Skeletal muscle tissue (tissue), 4 donors: ENCODE measurements around the gene RNPEP. TPM values are rescaled to one million over a fixed set of nuclear protein-coding genes. Genes with fewer than 3 reads are reported as not detected.
A peak's percentile ranks its signal among the peaks of the same experiment; 100 is the strongest.

Source experiments
- H3K27ac ChIP-seq: one replicate; pipeline ENCODE4 v1.7.0; 2013; ENCODE audit warnings: mild to moderate bottlenecking, low read depth, low read length, inconsistent platforms
- H3K27me3 ChIP-seq, 3 donors: one replicate each; pipeline ENCODE4 v1.7.0; 2013; ENCODE audit warnings: low read length in 3 of 3; ENCODE audit not compliant: control insufficient read depth in 3 of 3, insufficient read depth in 3 of 3
- H3K36me3 ChIP-seq, 3 donors: one replicate each; pipeline ENCODE4 v1.7.0; 2013; ENCODE audit warnings: low read length in 3 of 3; ENCODE audit not compliant: control insufficient read depth in 3 of 3, insufficient read depth in 3 of 3
- H3K4me1 ChIP-seq, 3 donors: one replicate each; pipeline ENCODE4 v1.7.0; 2013; ENCODE audit warnings: low read length in 3 of 3, mild to moderate bottlenecking in 3 of 3; ENCODE audit not compliant: control insufficient read depth in 3 of 3, insufficient read depth in 3 of 3
- H3K4me3 ChIP-seq, 3 donors: one replicate each; pipeline ENCODE4 v1.7.0; 2013; ENCODE audit warnings: low read length in 3 of 3
- H3K9ac ChIP-seq, 3 donors: one replicate each; pipeline ENCODE4 v1.7.0; 2013; ENCODE audit warnings: low read length in 3 of 3, mild to moderate bottlenecking in 3 of 3, moderate library complexity in 2 of 3, low read depth in 1 of 3
- H3K9me3 ChIP-seq, 3 donors: one replicate each; pipeline ENCODE4 v1.7.0; 2013; ENCODE audit warnings: low read length in 3 of 3; ENCODE audit not compliant: control insufficient read depth in 3 of 3
- total RNA-seq: library from RNA; depleted of rRNA; stranded (reverse); fragments of >200 nt; gene quantifications from one replicate; pipeline ENCODE4 v1.2.3, GENCODE V29; 2014
- donor health status: Osteomylitis.

RNPEP gene
- total RNA-seq, 1 donor from 2014 or later, result 14.6 TPM

GRCh38 chr1:201944002-201944401, 38.4 kb upstream of the RNPEP start:
- Histone ChIP-seq H3K9ac (peak overlapping the region; percentile 94 to 96 (median 96)), H3K9me3 (no peaks in the 10 kb centered on the region), H3K27ac (peak overlapping the region; percentile 79), H3K27me3 (no peaks in the 10 kb centered on the region), H3K36me3 (peaks cover 0 to 4% (median 3%) of the 10 kb centered on the region in 3 donors), H3K4me3 (peak overlapping the region; percentile 93 to 98 (median 97)), H3K4me1 (peaks cover 43 to 78% (median 46%) of the 10 kb centered on the region in 3 donors)

GRCh38 chr1:201944639-201945038, 37.8 kb upstream of the RNPEP start:
- Histone ChIP-seq H3K27me3 (no peaks in the 10 kb centered on the region), H3K4me3 (peak overlapping the region; percentile 93 to 98 (median 97)), H3K9me3 (no peaks in the 10 kb centered on the region), H3K4me1 (peaks cover 37 to 72% (median 40%) of the 10 kb centered on the region in 3 donors), H3K27ac (peak overlapping the region; percentile 79), H3K9ac (peak overlapping the region; percentile 94 to 96 (median 96)), H3K36me3 (peaks cover 0 to 4% (median 3%) of the 10 kb centered on the region in 3 donors)

GRCh38 chr1:201945157-201945556, 37.3 kb upstream of the RNPEP start:
- peak overlapping the region; percentile 94 to 96 (median 96) for H3K9ac ChIP-seq

GRCh38 chr1:201945863-201946223, 36.6 kb upstream of the RNPEP start:
- peaks cover 33 to 60% (median 38%) of the 10 kb centered on the region in 3 donors for H3K4me1 ChIP-seq
- peak overlapping the region; percentile 94 to 96 (median 96) for H3K9ac ChIP-seq
- H3K36me3 ChIP-seq, result peaks cover 0 to 4% (median 3%) of the 10 kb centered on the region in 3 donors
- no peaks in the 10 kb centered on the region for H3K9me3 ChIP-seq
- H3K27ac ChIP-seq, result peak overlapping the region; percentile 79
- no peaks in the 10 kb centered on the region for H3K27me3 ChIP-seq
- peak overlapping the region; percentile 93 to 98 (median 97) for H3K4me3 ChIP-seq

More at GRCh38 chr1:201945157-201945556, 37.3 kb upstream of the RNPEP start:
- Histone ChIP-seq H3K9me3 (no peaks in the 10 kb centered on the region), H3K4me3 (peak overlapping the region; percentile 93 to 98 (median 97)), H3K36me3 (peaks cover 0 to 4% (median 3%) of the 10 kb centered on the region in 3 donors), H3K4me1 (peaks cover 33 to 66% (median 38%) of the 10 kb centered on the region in 3 donors), H3K27me3 (no peaks in the 10 kb centered on the region), H3K27ac (peak overlapping the region; percentile 79)

GRCh38 chr1:201946224-201946908, 36.1 kb upstream of the RNPEP start, which contains the start of gene LMOD1:
LMOD1 (minus strand) TSS chr1:201946548; CDS start chr1:201946340, 208 bp downstream.
- H3K27ac ChIP-seq, result peak within 1 kb of the TSS; percentile 79
- H3K9ac ChIP-seq, result peak within 1 kb of the TSS; percentile 94 to 96 (median 96)
- H3K4me3 ChIP-seq, result peak within 1 kb of the TSS; percentile 93 to 98 (median 97)
- no peaks in the 10 kb centered on the region for H3K27me3 ChIP-seq
- H3K9me3 ChIP-seq, result no peaks in the 10 kb centered on the region
- peaks cover 30 to 58% (median 36%) of the 10 kb centered on the region in 3 donors for H3K4me1 ChIP-seq
- H3K36me3 ChIP-seq, result peaks cover 0 to 4% (median 3%) of the 10 kb centered on the region in 3 donors

- Histone ChIP-seq H3K9ac (peak overlapping the region in 1 of 3 donors; percentile 94), H3K36me3 (peaks cover 0 to 4% (median 3%) of the 10 kb centered on the region in 3 donors), H3K4me3 (peak overlapping the region; percentile 93 to 98 (median 97)), H3K4me1 (peaks cover 19 to 46% (median 27%) of the 10 kb centered on the region in 3 donors), H3K9me3 (no peaks in the 10 kb centered on the region), H3K27me3 (no peaks in the 10 kb centered on the region), H3K27ac (peak overlapping the region; percentile 79)
These were observed 34.8 kb upstream of the RNPEP start for GRCh38 chr1:201947697-201948008.

- no peaks in the 10 kb centered on the region for H3K36me3 ChIP-seq
- no peaks in the 10 kb centered on the region for H3K27me3 ChIP-seq
- no peaks in the 10 kb centered on the region for H3K9me3 ChIP-seq
- no peak overlapping the region for H3K9ac ChIP-seq
- H3K27ac ChIP-seq, result peak overlapping the region; percentile 15
- H3K4me1 ChIP-seq, result peaks cover 12 to 29% (median 21%) of the 10 kb centered on the region in 3 donors
- no peak overlapping the region for H3K4me3 ChIP-seq
These were observed 33.0 kb upstream of the RNPEP start for GRCh38 chr1:201949491-201949890.

- Histone ChIP-seq H3K27me3 (no peaks in the 10 kb centered on the region), H3K4me3 (peak overlapping the region; percentile 84 to 99 (median 96)), H3K36me3 (peaks cover 8 to 19% (median 14%) of the 10 kb centered on the region in 3 donors), H3K9ac (peak overlapping the region; percentile 80 to 98 (median 94)), H3K27ac (peak overlapping the region; percentile 85), H3K9me3 (no peaks in the 10 kb centered on the region), H3K4me1 (peaks cover 5 to 11% (median 10%) of the 10 kb centered on the region in 3 donors)
These were observed 28.0 kb upstream of the RNPEP start for GRCh38 chr1:201954263-201955008.

- Histone ChIP-seq H3K36me3 (peaks cover 11 to 19% (median 17%) of the 10 kb centered on the region in 3 donors), H3K9ac (peak within 1 kb of the TSS; percentile 93 to 98 (median 94)), H3K27me3 (no peaks in the 10 kb centered on the region), H3K4me1 (peaks cover 5 to 11% (median 10%) of the 10 kb centered on the region in 3 donors), H3K9me3 (no peaks in the 10 kb centered on the region), H3K4me3 (peak within 1 kb of the TSS; percentile 84 to 99 (median 96)), H3K27ac (peak within 1 kb of the TSS; percentile 85)
These were observed 27.3 kb upstream of the RNPEP start, which contains the start of gene TIMM17A for GRCh38 chr1:201955009-201955728. TIMM17A (plus strand) TSS chr1:201955503; CDS start chr1:201955527, 24 bp downstream.
